ENCODE measurements around the gene ANKRD23.
"Not testable (repeated sequence)": the region's sequence is repeated elsewhere in the genome, so short reads cannot be mapped to it uniquely, and the experiment has no call there.

Gene ANKRD23

GRCh38 chr2:96863575-96864342, 19.9 kb upstream of the ANKRD23 start:
- no peak for DNase-seq (ENCODE audit: low read depth in 3 of 3)

GRCh38 chr2:96863056-96863455, 19.2 kb upstream of the ANKRD23 start:
- not testable (repeated sequence) for DNase-seq (ENCODE audit: low read depth in 3 of 3)

GRCh38 chr2:96861074-96861473, 17.3 kb upstream of the ANKRD23 start:
- DNase-seq (ENCODE audit: low read depth in 3 of 3) = no peak

GRCh38 chr2:96860065-96861029, 16.5 kb upstream of the ANKRD23 start:
- no peak for DNase-seq (ENCODE audit: low read depth in 3 of 3)

GRCh38 chr2:96859681-96860064, 15.9 kb upstream of the ANKRD23 start:
- no peak for DNase-seq (ENCODE audit: low read depth in 3 of 3)

- no peak for DNase-seq (ENCODE audit: low read depth in 3 of 3)
Observed at GRCh38 chr2:96859099-96859649, 15.4 kb upstream of the ANKRD23 start.

GRCh38 chr2:96857667-96858372, 14.0 kb upstream of the ANKRD23 start, which contains the start of gene ANKRD39:
ANKRD39 (minus strand) TSS chr2:96858016; CDS start chr2:96857987, 29 bp downstream.
- peak; percentile 95 to 96 (median 96) for DNase-seq (ENCODE audit: low read depth in 3 of 3)

- no peak for DNase-seq (ENCODE audit: low read depth in 3 of 3)
Observed at GRCh38 chr2:96856776-96857666, 13.2 kb upstream of the ANKRD23 start.

- no peak for DNase-seq (ENCODE audit: low read depth in 3 of 3)
Observed at GRCh38 chr2:96853321-96853720, 9.5 kb upstream of the ANKRD23 start.

- DNase-seq (ENCODE audit: low read depth in 3 of 3) = no peak
Observed at GRCh38 chr2:96852667-96853066, 8.8 kb upstream of the ANKRD23 start.

- no peak for DNase-seq (ENCODE audit: low read depth in 3 of 3)
Observed at GRCh38 chr2:96848264-96848663, 4.4 kb upstream of the ANKRD23 start.

- DNase-seq (ENCODE audit: low read depth in 3 of 3) = no peak
Observed at GRCh38 chr2:96847586-96847985, 3.8 kb upstream of the ANKRD23 start.

- no peak for DNase-seq (ENCODE audit: low read depth in 3 of 3)
Observed at GRCh38 chr2:96846825-96847224, 3.0 kb upstream of the ANKRD23 start.

GRCh38 chr2:96844405-96844808, 586 bp upstream of the ANKRD23 start:
- DNase-seq (ENCODE audit: low read depth in 3 of 3) = no peak

GRCh38 chr2:96842600-96842999, 1.2 kb downstream of the ANKRD23 start:
- no peak for DNase-seq (ENCODE audit: low read depth in 3 of 3)

GRCh38 chr2:96841701-96842495, 1.9 kb downstream of the ANKRD23 start:
- no peak for DNase-seq (ENCODE audit: low read depth in 3 of 3)

- DNase-seq (ENCODE audit: low read depth in 3 of 3) = no peak
Observed at GRCh38 chr2:96839875-96840850, 3.7 kb downstream of the ANKRD23 start.

GRCh38 chr2:96839293-96839874, 4.4 kb downstream of the ANKRD23 start:
- DNase-seq (ENCODE audit: low read depth in 3 of 3) = peak; percentile 59 to 75 (median 62)

Measured in stimulated activated CD4-positive, alpha-beta T cell treated with anti-CD3 and anti-CD28 coated beads, TNF-alpha, amount 100 ng/mL, for 48 hours (primary cell).